ENCODE measurements around the gene VPS4A.

DNA sequence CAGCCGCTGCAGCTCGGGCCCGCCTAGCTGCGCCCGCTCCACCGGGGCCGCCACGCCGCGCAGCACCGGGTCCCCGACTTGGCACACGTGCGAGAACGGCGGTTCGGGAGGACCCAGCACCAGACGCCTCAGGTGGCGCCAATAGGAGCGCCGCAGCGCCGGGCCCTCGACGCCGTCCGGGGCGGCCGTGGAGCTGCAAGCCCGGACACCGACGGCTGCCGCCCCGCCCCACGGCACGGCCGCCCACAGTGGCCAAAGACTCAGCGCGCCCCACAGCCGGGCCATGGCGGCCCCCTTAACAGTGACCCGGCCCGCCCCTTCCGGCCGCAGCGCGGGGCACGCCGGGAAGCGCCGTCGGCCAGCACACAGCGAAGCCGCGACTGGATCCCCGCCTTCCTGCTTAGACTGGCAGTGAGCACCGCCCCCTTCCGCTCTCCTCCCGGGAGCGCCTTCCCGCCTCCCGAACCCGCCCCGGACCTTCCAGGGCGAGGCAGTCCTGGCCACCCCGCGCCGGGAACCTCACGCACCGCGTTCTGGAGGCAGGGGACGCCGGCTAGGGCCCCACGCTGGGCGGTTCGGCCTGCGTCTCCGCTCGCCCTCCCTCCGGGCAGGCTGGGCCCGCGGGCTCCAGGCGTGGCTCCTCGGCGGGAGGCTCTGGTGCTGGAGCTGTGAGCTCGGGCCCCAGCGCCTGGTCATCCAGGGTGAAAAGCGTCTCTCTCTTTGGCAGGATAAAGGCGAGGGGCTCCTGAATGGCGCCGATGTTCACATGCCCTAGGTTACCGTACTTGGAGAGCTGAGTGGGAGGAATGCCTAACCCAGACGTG lies 19.3 kb downstream of the VPS4A start, which contains the start of gene PDF:
- TF ChIP-seq MXI1 (IDR thresholded peaks at IDR 0.05; ENCODE audit: borderline replicate concordance, low read depth, low read length) (peak; percentile 80; the same call in 1 of the 2 replicates), POLR2A (IDR thresholded peaks at IDR 0.05; ENCODE audit: low read depth, low read length) (peak; percentile 64; the same call in 1 of the 2 replicates), MAZ (IDR thresholded peaks at IDR 0.05; ENCODE audit: borderline replicate concordance, low read depth, low read length) (peak; percentile 74; the same call in 1 of the 2 replicates), CHD1 (IDR thresholded peaks at IDR 0.05; ENCODE audit: low read depth, low read length) (no peak), RFX5 (IDR thresholded peaks at IDR 0.05; ENCODE audit: low read depth, low read length) (no peak), FOS (IDR thresholded peaks at IDR 0.05; ENCODE audit: low read depth, low read length) (no peak), BHLHE40 (IDR thresholded peaks at IDR 0.05; ENCODE audit: low read depth, low read length) (peak; percentile 27; the same call in 1 of the 2 replicates), NFE2L2 (IDR thresholded peaks at IDR 0.05; ENCODE audit: low read depth, low read length) (no peak), RCOR1 (IDR thresholded peaks at IDR 0.05; ENCODE audit: insufficient replicate concordance, low read length) (no peak), RAD21 (IDR thresholded peaks at IDR 0.05; ENCODE audit: low read length) (no peak), CEBPB (IDR thresholded peaks at IDR 0.05; ENCODE audit: low read depth, low read length) (0 out of 2 replicates have a peak, but pooled peaks have one; percentile 38)
- TF ChIP-seq, protein P1, sequence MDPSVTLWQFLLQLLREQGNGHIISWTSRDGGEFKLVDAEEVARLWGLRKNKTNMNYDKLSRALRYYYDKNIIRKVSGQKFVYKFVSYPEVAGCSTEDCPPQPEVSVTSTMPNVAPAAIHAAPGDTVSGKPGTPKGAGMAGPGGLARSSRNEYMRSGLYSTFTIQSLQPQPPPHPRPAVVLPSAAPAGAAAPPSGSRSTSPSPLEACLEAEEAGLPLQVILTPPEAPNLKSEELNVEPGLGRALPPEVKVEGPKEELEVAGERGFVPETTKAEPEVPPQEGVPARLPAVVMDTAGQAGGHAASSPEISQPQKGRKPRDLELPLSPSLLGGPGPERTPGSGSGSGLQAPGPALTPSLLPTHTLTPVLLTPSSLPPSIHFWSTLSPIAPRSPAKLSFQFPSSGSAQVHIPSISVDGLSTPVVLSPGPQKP (IDR thresholded peaks at IDR 0.05; ENCODE audit: borderline replicate concordance, low read depth, low read length): no peak
- TF ChIP-seq, protein P2, sequence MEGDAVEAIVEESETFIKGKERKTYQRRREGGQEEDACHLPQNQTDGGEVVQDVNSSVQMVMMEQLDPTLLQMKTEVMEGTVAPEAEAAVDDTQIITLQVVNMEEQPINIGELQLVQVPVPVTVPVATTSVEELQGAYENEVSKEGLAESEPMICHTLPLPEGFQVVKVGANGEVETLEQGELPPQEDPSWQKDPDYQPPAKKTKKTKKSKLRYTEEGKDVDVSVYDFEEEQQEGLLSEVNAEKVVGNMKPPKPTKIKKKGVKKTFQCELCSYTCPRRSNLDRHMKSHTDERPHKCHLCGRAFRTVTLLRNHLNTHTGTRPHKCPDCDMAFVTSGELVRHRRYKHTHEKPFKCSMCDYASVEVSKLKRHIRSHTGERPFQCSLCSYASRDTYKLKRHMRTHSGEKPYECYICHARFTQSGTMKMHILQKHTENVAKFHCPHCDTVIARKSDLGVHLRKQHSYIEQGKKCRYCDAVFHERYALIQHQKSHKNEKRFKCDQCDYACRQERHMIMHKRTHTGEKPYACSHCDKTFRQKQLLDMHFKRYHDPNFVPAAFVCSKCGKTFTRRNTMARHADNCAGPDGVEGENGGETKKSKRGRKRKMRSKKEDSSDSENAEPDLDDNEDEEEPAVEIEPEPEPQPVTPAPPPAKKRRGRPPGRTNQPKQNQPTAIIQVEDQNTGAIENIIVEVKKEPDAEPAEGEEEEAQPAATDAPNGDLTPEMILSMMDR (conservative IDR thresholded peaks at IDR 0.05; ENCODE audit: low read depth, low read length): no peak
- TF ChIP-seq, protein P3, sequence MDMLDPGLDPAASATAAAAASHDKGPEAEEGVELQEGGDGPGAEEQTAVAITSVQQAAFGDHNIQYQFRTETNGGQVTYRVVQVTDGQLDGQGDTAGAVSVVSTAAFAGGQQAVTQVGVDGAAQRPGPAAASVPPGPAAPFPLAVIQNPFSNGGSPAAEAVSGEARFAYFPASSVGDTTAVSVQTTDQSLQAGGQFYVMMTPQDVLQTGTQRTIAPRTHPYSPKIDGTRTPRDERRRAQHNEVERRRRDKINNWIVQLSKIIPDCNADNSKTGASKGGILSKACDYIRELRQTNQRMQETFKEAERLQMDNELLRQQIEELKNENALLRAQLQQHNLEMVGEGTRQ (IDR thresholded peaks at IDR 0.05; ENCODE audit: low read depth, low read length): peak; percentile 4; the same call in 1 of the 2 replicates

Measured in IMR-90 (cell line).